ENCODE data around the gene CD84.

The CD84 gene

DNA sequence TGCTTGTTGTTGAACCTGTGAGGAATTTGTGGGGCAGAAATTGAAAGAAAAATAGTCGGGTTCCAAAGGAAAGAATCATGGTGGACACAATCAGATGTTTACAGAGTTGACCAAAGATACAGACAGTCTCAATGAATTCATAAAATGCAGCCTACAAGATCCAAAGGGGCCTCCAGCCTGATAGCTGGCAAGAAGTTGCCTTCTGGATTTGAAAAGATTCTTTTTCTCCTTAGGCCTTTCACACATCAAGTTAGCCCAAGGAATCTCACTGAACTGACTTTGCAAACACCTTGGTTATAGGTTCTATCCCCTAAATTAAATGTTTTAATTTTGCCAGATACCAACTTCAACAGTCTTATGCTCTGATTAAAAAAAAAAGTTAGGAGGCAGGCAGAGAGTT is 46.0 kb upstream of the CD84 start:
- Mint-ChIP-seq H3K9me3 (no peaks in the 10 kb centered on the region), H3K4me3 (no peak overlapping the region), H3K27ac (no peak overlapping the region), H3K36me3 (ENCODE audit: low read depth) (no peaks in the 10 kb centered on the region), H3K4me1 (peaks cover 4% of the 10 kb centered on the region), H3K27me3 (ENCODE audit: low read depth) (no peaks in the 10 kb centered on the region)
- TF ChIP-seq, protein P1, sequence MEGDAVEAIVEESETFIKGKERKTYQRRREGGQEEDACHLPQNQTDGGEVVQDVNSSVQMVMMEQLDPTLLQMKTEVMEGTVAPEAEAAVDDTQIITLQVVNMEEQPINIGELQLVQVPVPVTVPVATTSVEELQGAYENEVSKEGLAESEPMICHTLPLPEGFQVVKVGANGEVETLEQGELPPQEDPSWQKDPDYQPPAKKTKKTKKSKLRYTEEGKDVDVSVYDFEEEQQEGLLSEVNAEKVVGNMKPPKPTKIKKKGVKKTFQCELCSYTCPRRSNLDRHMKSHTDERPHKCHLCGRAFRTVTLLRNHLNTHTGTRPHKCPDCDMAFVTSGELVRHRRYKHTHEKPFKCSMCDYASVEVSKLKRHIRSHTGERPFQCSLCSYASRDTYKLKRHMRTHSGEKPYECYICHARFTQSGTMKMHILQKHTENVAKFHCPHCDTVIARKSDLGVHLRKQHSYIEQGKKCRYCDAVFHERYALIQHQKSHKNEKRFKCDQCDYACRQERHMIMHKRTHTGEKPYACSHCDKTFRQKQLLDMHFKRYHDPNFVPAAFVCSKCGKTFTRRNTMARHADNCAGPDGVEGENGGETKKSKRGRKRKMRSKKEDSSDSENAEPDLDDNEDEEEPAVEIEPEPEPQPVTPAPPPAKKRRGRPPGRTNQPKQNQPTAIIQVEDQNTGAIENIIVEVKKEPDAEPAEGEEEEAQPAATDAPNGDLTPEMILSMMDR (IDR thresholded peaks at IDR 0.05; ENCODE audit: unreplicated experiment in 3 of 3) = no peak

DNA sequence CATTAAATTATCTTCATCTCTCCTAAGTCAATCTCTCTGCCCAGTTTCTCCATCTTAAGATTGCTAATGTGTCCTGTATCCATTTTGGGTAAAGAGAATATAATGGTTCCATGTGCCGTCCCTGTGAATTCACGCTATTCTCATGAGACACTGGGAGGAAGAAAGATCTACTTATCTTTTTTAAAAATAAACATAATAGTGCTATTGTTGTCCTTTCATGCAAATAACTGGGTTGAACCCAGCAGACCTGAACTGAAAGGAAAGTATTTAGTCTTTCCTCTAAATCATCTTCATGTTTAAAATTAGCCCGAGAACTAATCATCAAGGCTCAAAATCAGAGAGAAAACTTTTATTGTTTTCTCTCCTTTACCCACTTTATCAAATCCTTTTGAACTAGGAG is 45.2 kb upstream of the CD84 start:
- Mint-ChIP-seq H3K4me3 (no peak overlapping the region), H3K9me3 (no peaks in the 10 kb centered on the region), H3K36me3 (ENCODE audit: low read depth) (no peaks in the 10 kb centered on the region), H3K27me3 (ENCODE audit: low read depth) (no peaks in the 10 kb centered on the region), H3K27ac (no peak overlapping the region), H3K4me1 (no peaks in the 10 kb centered on the region)
- TF ChIP-seq, protein P1 (IDR thresholded peaks at IDR 0.05; ENCODE audit: unreplicated experiment in 3 of 3) = no peak

DNA sequence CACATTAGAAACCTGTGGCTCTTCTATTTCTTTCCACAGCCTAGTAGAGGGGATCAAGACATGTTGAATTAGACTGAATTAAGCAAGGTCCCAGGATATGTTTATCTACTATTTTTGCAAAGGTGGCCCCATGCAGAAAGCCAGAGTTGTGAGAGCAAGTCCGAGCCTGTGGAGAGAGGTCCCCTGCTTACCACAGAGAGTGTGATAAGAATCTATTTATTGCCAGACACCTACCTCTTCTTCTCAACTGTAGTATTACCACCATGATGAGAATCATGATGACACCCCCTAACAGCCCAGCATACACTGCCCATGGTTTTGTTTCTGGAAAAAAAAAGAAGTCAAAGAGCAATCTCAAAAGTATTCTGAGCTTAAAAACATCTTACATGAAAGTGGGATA is 44.6 kb upstream of the CD84 start:
- H3K4me3 Mint-ChIP-seq = no peak overlapping the region
- no peaks in the 10 kb centered on the region for H3K9me3 Mint-ChIP-seq
- no peaks in the 10 kb centered on the region for H3K36me3 Mint-ChIP-seq (ENCODE audit: low read depth)
- no peak overlapping the region for H3K27ac Mint-ChIP-seq
- TF ChIP-seq, protein P1 (IDR thresholded peaks at IDR 0.05; ENCODE audit: unreplicated experiment in 3 of 3) = no peak
- no peaks in the 10 kb centered on the region for H3K4me1 Mint-ChIP-seq
- H3K27me3 Mint-ChIP-seq (ENCODE audit: low read depth) = no peaks in the 10 kb centered on the region

- no peaks in the 10 kb centered on the region for H3K9me3 Mint-ChIP-seq
- no peak overlapping the region for H3K4me3 Mint-ChIP-seq
- H3K27ac Mint-ChIP-seq = no peak overlapping the region
- H3K4me1 Mint-ChIP-seq = no peaks in the 10 kb centered on the region
- no peaks in the 10 kb centered on the region for H3K36me3 Mint-ChIP-seq (ENCODE audit: low read depth)
- TF ChIP-seq, protein P1 (IDR thresholded peaks at IDR 0.05; ENCODE audit: unreplicated experiment in 3 of 3) = no peak
- H3K27me3 Mint-ChIP-seq (ENCODE audit: low read depth) = no peaks in the 10 kb centered on the region
Observed at GRCh38 chr1:160623227-160623633, 43.9 kb upstream of the CD84 start.

DNA sequence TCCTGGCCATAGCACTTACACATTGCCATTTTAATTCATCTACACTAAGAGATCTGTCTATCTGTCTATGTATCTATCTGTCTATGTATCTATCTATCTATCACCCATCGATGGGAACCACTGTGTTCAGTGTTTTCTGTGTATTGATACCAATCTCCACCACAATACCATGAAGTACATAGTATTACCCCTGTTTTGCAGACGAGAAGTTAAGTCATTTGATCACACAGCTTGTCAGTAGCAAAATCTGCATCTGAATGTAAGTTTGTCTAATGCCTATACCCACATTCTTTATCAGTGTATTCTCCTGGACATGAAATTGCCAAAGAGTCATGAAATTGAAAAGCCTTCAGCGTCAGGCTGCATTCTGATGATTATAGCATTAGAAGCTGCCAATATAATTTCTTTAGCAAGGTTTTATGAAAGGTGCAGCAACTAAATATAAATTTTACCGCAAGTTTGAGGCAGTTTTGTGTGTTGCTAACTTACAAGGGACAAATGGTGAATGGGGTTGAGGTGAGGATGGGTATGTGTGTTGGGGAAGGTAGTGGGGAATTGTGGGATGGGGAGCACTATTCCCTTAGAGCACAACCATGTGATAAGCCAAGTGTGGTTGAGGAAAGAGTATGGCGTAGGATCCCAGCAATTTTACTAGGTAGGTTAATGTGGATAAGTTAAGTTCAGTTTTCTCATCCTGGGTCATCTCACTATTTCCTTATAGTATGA is 43.4 kb upstream of the CD84 start:
- Mint-ChIP-seq H3K27ac (no peak overlapping the region), H3K27me3 (ENCODE audit: low read depth) (no peaks in the 10 kb centered on the region), H3K4me3 (no peak overlapping the region), H3K36me3 (ENCODE audit: low read depth) (no peaks in the 10 kb centered on the region), H3K4me1 (no peaks in the 10 kb centered on the region), H3K9me3 (no peaks in the 10 kb centered on the region)
- TF ChIP-seq, protein P1 (IDR thresholded peaks at IDR 0.05; ENCODE audit: unreplicated experiment in 3 of 3) = no peak
